Ishikawa (cell line): ENCODE measurements around the gene ECE2.

Experiments
- CEBPB ChIP-seq: IDR thresholded peaks from 2 replicates; pipeline ENCODE4 v1.6.1; 2012
- CREB1 ChIP-seq: IDR thresholded peaks from 2 replicates; pipeline ENCODE4 v1.6.1; 2012; ENCODE audit warnings: low read depth
- EGR1 ChIP-seq: IDR thresholded peaks from 2 replicates; pipeline ENCODE4 v1.6.1; 2012
- EP300 ChIP-seq: IDR thresholded peaks from 2 replicates; pipeline ENCODE4 v1.6.1; 2012; ENCODE audit warnings: borderline replicate concordance
- FOXM1 ChIP-seq: IDR thresholded peaks from 2 replicates; pipeline ENCODE4 v1.6.1; 2012; ENCODE audit warnings: low read depth, borderline replicate concordance
- NFIC ChIP-seq: IDR thresholded peaks from 2 replicates; pipeline ENCODE4 v1.6.1; 2012
- RAD21 ChIP-seq: IDR thresholded peaks from 2 replicates; pipeline ENCODE4 v1.6.1; 2012; ENCODE audit warnings: low read depth
- TAF1 ChIP-seq: IDR thresholded peaks from 2 replicates; pipeline ENCODE4 v1.6.1; 2012; ENCODE audit warnings: low read depth, mild to moderate bottlenecking
- TCF12 ChIP-seq: IDR thresholded peaks from 2 replicates; pipeline ENCODE4 v1.6.1; 2012; ENCODE audit warnings: low read depth
- TEAD4 ChIP-seq: IDR thresholded peaks from 2 replicates; pipeline ENCODE4 v1.6.1; 2012
- USF1 ChIP-seq: IDR thresholded peaks from 2 replicates; pipeline ENCODE4 v1.6.1; 2012
- YY1 ChIP-seq: IDR thresholded peaks from 2 replicates; pipeline ENCODE4 v1.6.1; 2012; ENCODE audit warnings: low read depth
- ZBTB7A ChIP-seq: IDR thresholded peaks from 2 replicates; pipeline ENCODE4 v1.6.1; 2012; ENCODE audit warnings: low read depth
- TF ChIP-seq, protein P1 (sequence below): IDR thresholded peaks from 2 replicates; pipeline ENCODE4 v1.6.1; 2012; ENCODE audit warnings: low read depth, mild to moderate bottlenecking
- TF ChIP-seq, protein P2 (sequence below): IDR thresholded peaks from 2 replicates; pipeline ENCODE4 v1.6.1; 2012

Gene ECE2

GRCh38 chr3:184260724-184261269 is 15.0 kb upstream of the ECE2 start:
- TF ChIP-seq, protein P1, sequence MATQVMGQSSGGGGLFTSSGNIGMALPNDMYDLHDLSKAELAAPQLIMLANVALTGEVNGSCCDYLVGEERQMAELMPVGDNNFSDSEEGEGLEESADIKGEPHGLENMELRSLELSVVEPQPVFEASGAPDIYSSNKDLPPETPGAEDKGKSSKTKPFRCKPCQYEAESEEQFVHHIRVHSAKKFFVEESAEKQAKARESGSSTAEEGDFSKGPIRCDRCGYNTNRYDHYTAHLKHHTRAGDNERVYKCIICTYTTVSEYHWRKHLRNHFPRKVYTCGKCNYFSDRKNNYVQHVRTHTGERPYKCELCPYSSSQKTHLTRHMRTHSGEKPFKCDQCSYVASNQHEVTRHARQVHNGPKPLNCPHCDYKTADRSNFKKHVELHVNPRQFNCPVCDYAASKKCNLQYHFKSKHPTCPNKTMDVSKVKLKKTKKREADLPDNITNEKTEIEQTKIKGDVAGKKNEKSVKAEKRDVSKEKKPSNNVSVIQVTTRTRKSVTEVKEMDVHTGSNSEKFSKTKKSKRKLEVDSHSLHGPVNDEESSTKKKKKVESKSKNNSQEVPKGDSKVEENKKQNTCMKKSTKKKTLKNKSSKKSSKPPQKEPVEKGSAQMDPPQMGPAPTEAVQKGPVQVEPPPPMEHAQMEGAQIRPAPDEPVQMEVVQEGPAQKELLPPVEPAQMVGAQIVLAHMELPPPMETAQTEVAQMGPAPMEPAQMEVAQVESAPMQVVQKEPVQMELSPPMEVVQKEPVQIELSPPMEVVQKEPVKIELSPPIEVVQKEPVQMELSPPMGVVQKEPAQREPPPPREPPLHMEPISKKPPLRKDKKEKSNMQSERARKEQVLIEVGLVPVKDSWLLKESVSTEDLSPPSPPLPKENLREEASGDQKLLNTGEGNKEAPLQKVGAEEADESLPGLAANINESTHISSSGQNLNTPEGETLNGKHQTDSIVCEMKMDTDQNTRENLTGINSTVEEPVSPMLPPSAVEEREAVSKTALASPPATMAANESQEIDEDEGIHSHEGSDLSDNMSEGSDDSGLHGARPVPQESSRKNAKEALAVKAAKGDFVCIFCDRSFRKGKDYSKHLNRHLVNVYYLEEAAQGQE, result peak; percentile 18; the same call in 1 of the 2 replicates
- TF ChIP-seq EGR1 (no peak), ZBTB7A (peak; percentile 63; the same call in 1 of the 2 replicates)

DNA sequence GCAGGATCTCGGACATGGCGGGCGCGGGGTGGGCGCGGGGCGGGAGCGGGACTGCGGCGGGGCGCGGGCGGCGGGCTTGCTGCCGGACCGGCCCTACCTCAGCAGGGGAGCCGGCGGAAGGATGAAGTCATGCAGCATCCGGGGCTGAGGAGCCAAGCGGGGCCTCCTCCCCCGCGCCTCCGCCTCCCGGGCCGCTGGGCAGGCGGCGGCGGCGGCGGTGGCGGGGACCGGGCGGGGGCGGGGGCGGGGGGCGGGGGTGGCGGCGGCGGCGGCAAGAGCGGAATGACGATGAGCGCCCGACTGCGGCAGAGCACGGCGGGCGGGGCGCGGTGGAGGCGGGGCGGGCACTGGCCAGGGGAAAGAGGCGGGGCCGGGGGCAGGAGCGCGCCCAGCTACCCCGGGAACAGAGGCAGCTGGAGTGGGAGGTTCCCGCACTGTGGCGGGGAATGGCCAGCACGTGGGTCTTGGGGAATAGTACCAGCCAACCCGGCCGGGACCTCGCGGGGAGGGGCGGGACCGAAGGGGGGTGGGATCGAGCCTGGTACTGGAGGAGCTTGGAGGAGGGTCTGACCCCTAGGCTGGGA is 14.5 kb upstream of the ECE2 start, which contains the start of gene CAMK2N2:
Gene CAMK2N2 (minus strand): TSS at position 284 of the 584 bp plus-strand sequence. CDS start 268 bp downstream, at position 16.
- TF ChIP-seq TEAD4 (no peak), YY1 (no peak), EP300 (no peak), EGR1 (peak; percentile 63), USF1 (peak; percentile 87), TAF1 (no peak)
- TF ChIP-seq, protein P2, sequence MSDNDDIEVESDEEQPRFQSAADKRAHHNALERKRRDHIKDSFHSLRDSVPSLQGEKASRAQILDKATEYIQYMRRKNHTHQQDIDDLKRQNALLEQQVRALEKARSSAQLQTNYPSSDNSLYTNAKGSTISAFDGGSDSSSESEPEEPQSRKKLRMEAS, result peak; percentile 94

GRCh38 chr3:184261854-184262763 is 13.7 kb upstream of the ECE2 start:
- TF ChIP-seq, protein P2, result peak; percentile 56
- no peak for TF ChIP-seq USF1
- peak; percentile 93 for TF ChIP-seq CEBPB
- no peak for TF ChIP-seq EP300
- peak; percentile 38 for TF ChIP-seq YY1
- TF ChIP-seq ZBTB7A, result peak; percentile 67
- TF ChIP-seq, protein P1, result no peak
- no peak for TF ChIP-seq TEAD4
- no peak for TF ChIP-seq TCF12
- TF ChIP-seq CREB1, result no peak; the same call in 1 of the 2 replicates
- TF ChIP-seq NFIC, result 0 out of 2 replicates have a peak, but pooled peaks have one; percentile 5
- TF ChIP-seq EGR1, result peak; percentile 42; the same call in 1 of the 2 replicates
- no peak for TF ChIP-seq RAD21
- peak; percentile 49; the same call in 1 of the 2 replicates for TF ChIP-seq TAF1
- TF ChIP-seq FOXM1, result no peak

DNA sequence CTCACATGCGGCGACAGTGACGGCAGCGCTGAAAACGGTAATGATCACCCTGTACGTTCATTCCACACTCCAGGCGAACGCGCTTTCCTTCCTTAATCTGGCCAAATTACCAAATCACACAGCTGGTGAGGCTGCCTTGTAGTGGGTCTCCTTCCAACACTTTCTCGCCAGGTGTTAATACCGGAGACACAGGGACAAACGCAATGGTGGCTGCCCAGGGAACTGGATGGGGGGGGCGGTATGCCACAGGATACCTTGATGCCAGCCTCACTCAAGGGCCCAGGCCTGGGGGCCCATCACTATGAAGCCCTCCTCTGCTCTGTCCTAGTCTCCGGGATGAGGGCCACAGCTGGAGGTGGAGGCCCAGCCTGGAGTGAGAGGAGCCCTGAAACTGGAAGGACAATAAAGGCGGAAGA is 13.1 kb upstream of the ECE2 start:
- TF ChIP-seq, protein P1, result no peak
- TF ChIP-seq, protein P2, result peak; percentile 81; the same call in 1 of the 2 replicates
- TF ChIP-seq EGR1 (no peak), TCF12 (no peak)
